ENCODE data around the gene ASPG.

ASPG gene

DNA sequence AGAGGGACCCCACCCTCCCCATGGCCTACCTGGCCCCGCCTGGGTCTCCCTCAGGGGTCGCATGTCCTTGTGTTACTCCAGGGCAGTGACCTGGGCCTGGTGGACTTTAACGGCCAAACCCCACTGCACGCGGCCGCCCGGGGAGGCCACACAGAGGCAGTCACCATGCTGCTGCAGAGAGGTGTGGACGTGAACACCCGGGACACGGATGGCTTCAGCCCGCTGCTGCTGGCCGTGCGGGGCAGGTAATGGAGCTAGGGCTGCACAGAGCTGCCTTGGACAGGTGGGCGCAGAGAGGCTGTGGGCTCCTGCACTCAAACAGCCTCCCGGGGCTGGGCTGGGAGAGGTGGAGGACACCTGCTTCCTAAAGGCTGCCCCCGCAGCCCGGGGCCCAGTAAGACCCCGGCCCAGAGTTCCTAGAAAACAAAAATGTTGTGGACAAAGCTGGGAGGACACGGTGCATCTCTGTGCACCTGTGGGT is 21.6 kb downstream of the ASPG start:
- DNase-seq: no peak
- Histone ChIP-seq H3K36me3 (replicated peaks) (no peaks in the 10 kb centered on the region), H3K27me3 (replicated peaks) (no peaks in the 10 kb centered on the region), H3K27ac (no peak overlapping the region), H3K4me3 (ENCODE audit: low read depth, low read length) (no peak overlapping the region)
- TF ChIP-seq, protein P1, sequence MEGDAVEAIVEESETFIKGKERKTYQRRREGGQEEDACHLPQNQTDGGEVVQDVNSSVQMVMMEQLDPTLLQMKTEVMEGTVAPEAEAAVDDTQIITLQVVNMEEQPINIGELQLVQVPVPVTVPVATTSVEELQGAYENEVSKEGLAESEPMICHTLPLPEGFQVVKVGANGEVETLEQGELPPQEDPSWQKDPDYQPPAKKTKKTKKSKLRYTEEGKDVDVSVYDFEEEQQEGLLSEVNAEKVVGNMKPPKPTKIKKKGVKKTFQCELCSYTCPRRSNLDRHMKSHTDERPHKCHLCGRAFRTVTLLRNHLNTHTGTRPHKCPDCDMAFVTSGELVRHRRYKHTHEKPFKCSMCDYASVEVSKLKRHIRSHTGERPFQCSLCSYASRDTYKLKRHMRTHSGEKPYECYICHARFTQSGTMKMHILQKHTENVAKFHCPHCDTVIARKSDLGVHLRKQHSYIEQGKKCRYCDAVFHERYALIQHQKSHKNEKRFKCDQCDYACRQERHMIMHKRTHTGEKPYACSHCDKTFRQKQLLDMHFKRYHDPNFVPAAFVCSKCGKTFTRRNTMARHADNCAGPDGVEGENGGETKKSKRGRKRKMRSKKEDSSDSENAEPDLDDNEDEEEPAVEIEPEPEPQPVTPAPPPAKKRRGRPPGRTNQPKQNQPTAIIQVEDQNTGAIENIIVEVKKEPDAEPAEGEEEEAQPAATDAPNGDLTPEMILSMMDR (IDR thresholded peaks at IDR 0.05; ENCODE audit: low read depth, low read length, missing control alignments): no peak
- in situ Hi-C loops (cut with HindIII; ENCODE audit: low pct_ligation_motif_present, low sequenced_read_pairs): no loop called here

DNA sequence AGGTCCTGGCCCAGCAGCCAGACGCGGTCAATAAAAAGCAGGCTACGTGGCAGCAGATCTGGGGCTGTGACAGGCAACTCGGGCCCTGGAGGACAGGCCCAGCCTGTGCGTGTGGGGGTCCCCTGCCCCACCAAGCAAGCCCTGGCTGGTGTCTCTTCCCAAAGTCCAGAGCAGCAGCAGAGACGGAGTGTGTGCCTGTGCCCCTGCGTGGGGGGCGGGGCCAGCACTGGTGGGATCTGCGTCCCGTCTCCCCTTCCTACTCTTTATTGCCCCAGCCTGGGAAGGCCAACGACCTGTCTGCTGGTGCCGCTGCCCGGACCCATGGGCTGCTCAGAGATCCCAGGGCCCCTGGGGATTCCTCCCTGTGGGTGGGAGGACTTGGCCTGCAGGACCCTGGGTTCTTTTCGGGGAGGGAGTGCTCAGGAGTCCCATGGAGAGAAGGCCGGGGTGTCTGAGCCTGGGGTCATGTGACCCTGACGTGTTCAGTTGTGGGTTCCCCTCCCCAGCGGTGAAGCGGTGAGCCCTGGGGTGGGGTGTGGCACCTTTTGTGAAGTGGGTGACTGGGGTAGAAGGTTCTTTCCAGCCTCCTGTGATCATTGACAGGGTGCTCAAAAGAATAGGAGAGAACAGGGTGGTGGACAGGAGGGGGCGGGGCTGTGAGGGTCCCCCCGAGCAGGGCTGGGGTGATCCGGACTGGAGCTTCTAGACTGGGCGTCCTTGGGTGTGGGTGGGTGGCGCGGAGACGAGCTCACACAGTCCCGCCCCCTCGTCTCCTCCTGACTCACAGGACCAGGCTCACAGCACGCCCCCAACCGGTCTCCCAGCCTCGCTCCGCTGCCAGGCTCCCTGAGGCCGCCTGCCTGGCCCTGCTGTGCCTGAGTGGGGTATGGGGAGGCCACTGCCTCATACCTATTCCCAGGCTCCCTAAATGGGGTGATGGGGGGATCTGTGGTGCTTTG is 22.4 kb downstream of the ASPG start:
- in situ Hi-C loops (cut with HindIII; ENCODE audit: low pct_ligation_motif_present, low sequenced_read_pairs): no loop called here
- H3K4me3 ChIP-seq (ENCODE audit: low read depth, low read length): no peak overlapping the region
- no peak for DNase-seq
- H3K27me3 ChIP-seq (replicated peaks): no peaks in the 10 kb centered on the region
- H3K36me3 ChIP-seq (replicated peaks): no peaks in the 10 kb centered on the region
- TF ChIP-seq, protein P1 (IDR thresholded peaks at IDR 0.05; ENCODE audit: low read depth, low read length, missing control alignments): no peak
- no peak overlapping the region for H3K27ac ChIP-seq

DNA sequence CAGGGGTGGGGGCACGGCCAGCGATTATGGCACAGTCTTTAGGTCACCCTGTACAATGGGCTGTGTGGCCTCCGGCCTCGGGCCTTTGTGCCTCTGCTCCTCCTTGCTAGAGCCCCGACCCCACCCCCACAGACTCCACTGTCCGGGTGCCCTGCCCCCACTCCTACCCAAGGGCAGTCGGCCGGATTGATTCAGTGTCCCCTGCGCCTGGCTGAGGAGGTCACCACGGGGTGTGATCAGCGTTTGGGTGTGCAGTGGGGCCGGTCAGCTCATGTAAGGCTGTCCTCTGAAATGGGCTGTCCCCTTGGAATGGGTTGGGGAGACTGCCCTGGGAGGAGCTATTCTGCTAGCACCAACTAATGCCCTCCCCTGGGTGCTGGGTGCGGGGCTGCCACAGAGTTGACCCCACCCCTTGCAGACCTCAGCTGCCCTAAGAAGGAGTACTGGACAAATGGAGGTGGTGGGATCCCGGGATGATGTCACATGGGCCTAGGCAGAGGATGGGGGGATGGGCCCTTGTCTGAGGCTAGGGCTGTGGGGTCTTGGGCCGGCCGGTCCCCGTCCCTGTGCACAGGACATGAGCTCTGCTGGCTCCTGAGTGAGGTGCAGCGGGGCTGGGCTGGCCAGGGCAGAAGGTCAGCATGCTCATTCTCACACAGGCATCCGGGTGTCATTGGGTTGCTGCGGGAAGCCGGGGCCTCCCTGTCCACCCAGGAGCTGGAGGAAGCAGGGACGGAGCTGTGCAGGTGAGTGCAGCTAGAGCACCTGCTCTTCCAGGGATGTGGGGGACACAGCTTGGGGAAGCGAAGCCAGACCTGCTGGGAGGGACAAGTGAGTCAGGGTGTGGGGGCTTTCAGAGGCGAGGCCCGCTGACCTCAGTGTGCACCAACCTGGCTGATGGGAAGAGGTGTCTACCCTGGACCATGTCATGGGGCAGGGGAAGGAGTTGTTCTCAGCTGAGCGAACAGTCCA is 23.4 kb downstream of the ASPG start:
- Histone ChIP-seq H3K27ac (no peak overlapping the region), H3K36me3 (replicated peaks) (no peaks in the 10 kb centered on the region)
- no peak for DNase-seq

DNA sequence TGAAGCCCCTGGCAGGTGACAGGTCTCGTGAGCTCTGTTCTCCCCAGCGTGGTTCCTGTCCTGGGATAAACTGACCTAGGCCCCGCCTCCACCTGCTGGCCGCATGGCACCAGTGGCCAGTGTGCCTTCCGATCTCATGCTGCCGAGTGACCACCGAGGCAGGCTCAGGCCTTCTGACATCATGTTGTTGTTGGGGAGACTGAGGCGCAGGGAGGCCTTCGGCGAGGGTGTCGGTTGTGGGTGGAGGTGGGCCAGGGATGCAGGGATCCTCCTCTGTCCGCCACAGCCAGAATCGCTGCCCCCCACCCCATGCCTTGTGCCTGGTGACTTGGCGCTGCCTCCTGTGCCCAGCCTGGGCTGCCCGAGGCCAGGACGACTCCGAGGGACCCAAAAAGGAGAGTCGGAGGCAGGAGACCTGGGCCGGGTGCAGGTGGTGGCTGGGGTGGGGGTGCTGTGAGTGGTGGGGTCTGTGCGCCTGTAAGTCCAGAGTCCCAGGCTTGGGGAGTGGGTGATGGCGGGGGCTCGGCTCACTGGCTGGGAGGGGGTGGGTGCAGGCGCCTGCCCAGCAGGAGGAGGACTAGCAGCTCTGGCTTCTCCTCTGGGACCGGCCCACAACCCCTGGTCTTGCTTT is 24.3 kb downstream of the ASPG start:
- no peak overlapping the region for H3K27ac ChIP-seq
- TF ChIP-seq, protein P1 (IDR thresholded peaks at IDR 0.05; ENCODE audit: low read depth, low read length, missing control alignments): no peak
- in situ Hi-C loops (cut with HindIII; ENCODE audit: low pct_ligation_motif_present, low sequenced_read_pairs): no loop called here
- no peak for DNase-seq
- no peaks in the 10 kb centered on the region for H3K27me3 ChIP-seq (replicated peaks)
- no peak overlapping the region for H3K4me3 ChIP-seq (ENCODE audit: low read depth, low read length)
- no peaks in the 10 kb centered on the region for H3K36me3 ChIP-seq (replicated peaks)

More for the DNA sequence above, 23.4 kb downstream of the ASPG start:
- in situ Hi-C loops (cut with HindIII; ENCODE audit: low pct_ligation_motif_present, low sequenced_read_pairs): no loop called here
- H3K27me3 ChIP-seq (replicated peaks): no peaks in the 10 kb centered on the region
- H3K4me3 ChIP-seq (ENCODE audit: low read depth, low read length): no peak overlapping the region
- TF ChIP-seq, protein P1 (IDR thresholded peaks at IDR 0.05; ENCODE audit: low read depth, low read length, missing control alignments): no peak

DNA sequence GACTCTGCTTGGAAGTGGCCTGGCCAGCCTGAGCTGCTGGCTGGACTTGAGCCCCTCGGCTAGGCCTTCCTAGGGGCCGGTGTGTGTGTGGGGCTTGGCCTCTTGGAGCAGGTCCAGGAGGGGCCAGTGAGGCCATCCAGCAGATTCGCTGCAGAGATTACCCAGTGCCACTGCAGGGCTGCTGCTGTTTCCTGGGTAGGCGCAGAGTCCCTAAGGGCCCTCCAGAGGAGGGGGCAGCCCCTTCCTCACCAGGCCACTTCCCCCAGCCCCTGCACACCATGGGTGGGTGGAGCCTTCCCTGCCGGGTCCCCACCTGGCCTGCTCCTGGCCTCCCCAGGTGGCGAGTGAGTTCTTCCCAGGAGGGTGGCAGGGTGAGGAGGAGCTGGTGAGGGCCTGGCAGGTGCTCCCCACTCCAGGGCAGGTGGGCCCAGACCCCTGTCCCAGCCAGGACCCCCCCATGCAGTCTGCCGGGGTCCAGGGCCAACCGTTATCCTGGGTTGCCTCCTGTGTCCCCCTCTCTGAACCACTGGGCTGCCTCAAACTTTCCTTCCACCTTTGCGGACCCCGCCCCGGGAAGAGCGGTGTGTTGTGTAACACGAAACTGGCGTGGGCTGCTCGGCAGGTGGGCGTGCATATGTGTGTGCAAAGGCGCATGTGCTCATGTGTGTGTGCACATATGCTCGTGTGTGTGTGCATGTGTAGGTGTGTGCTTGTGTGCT is 25.1 kb downstream of the ASPG start:
- TF ChIP-seq, protein P1 (IDR thresholded peaks at IDR 0.05; ENCODE audit: low read depth, low read length, missing control alignments): no peak
- in situ Hi-C loops (cut with HindIII; ENCODE audit: low pct_ligation_motif_present, low sequenced_read_pairs): no loop called here
- Histone ChIP-seq H3K4me3 (ENCODE audit: low read depth, low read length) (no peak overlapping the region), H3K36me3 (replicated peaks) (no peaks in the 10 kb centered on the region), H3K27me3 (replicated peaks) (no peaks in the 10 kb centered on the region), H3K27ac (no peak overlapping the region)
- no peak for DNase-seq
